ENCODE results near the gene E2F4.

DNA sequence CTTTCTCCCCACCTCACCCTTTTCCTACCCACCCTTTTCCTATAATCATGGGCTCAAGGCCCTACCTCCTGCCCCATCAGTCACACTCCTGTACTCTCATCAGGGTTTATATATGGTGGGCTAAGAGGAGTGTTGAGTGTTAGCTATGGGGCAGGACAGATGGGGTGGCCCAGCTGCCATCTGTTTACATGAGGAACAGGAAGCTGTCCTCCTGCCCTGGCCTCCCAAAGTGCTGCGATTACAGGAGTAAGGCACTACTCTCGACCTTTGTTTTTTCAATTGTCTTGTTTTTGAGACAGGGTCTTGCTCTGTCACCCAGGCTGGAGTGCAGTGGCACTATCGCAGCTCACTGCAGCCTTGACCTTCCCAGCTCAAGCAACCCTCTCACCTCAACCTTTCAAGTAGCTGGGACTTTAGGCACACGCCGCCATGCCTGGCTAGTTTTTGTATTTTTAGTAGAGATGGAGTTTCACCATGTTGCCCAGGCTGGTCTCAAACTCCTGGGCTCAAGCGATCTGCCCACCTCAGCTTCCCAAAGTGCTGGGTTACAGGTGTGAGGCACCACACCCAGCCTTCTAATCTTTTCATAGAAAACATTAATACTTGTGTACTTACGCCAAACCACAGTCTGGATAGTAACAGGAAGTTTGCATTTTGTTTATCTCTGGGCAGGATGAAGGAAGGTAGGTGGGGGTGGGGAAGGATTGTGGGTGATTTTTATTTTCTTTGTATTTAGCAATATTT lies 33.9 kb upstream of the E2F4 start:
- TF ChIP-seq EP300 (IDR thresholded peaks at IDR 0.05; ENCODE audit: borderline replicate concordance) (no peak), CEBPB (IDR thresholded peaks at IDR 0.05) (no peak), NFIC (IDR thresholded peaks at IDR 0.05) (no peak), RAD21 (IDR thresholded peaks at IDR 0.05; ENCODE audit: low read depth) (no peak), TCF12 (IDR thresholded peaks at IDR 0.05; ENCODE audit: low read depth) (no peak), CREB1 (IDR thresholded peaks at IDR 0.05; ENCODE audit: low read depth) (no peak), TAF1 (IDR thresholded peaks at IDR 0.05; ENCODE audit: low read depth) (no peak), EGR1 (IDR thresholded peaks at IDR 0.05) (no peak), FOXM1 (IDR thresholded peaks at IDR 0.05; ENCODE audit: borderline replicate concordance, low read depth) (no peak), YY1 (IDR thresholded peaks at IDR 0.05; ENCODE audit: low read depth) (no peak)
- TF ChIP-seq, protein P1, sequence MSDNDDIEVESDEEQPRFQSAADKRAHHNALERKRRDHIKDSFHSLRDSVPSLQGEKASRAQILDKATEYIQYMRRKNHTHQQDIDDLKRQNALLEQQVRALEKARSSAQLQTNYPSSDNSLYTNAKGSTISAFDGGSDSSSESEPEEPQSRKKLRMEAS (IDR thresholded peaks at IDR 0.05) = no peak
- TF ChIP-seq, protein P2, sequence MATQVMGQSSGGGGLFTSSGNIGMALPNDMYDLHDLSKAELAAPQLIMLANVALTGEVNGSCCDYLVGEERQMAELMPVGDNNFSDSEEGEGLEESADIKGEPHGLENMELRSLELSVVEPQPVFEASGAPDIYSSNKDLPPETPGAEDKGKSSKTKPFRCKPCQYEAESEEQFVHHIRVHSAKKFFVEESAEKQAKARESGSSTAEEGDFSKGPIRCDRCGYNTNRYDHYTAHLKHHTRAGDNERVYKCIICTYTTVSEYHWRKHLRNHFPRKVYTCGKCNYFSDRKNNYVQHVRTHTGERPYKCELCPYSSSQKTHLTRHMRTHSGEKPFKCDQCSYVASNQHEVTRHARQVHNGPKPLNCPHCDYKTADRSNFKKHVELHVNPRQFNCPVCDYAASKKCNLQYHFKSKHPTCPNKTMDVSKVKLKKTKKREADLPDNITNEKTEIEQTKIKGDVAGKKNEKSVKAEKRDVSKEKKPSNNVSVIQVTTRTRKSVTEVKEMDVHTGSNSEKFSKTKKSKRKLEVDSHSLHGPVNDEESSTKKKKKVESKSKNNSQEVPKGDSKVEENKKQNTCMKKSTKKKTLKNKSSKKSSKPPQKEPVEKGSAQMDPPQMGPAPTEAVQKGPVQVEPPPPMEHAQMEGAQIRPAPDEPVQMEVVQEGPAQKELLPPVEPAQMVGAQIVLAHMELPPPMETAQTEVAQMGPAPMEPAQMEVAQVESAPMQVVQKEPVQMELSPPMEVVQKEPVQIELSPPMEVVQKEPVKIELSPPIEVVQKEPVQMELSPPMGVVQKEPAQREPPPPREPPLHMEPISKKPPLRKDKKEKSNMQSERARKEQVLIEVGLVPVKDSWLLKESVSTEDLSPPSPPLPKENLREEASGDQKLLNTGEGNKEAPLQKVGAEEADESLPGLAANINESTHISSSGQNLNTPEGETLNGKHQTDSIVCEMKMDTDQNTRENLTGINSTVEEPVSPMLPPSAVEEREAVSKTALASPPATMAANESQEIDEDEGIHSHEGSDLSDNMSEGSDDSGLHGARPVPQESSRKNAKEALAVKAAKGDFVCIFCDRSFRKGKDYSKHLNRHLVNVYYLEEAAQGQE (IDR thresholded peaks at IDR 0.05; ENCODE audit: low read depth) = no peak

All from Ishikawa (cell line).